ENCODE measurements around the gene NOL4. TPM values are rescaled to one million over a fixed set of nuclear protein-coding genes. Genes with fewer than 3 reads are reported as not detected.
A peak's percentile ranks its signal among the peaks of the same experiment; 100 is the strongest.
"Not testable (repeated sequence)": the region's sequence is repeated elsewhere in the genome, so short reads cannot be mapped to it uniquely, and the experiment has no call there.

Gene NOL4, protein sequence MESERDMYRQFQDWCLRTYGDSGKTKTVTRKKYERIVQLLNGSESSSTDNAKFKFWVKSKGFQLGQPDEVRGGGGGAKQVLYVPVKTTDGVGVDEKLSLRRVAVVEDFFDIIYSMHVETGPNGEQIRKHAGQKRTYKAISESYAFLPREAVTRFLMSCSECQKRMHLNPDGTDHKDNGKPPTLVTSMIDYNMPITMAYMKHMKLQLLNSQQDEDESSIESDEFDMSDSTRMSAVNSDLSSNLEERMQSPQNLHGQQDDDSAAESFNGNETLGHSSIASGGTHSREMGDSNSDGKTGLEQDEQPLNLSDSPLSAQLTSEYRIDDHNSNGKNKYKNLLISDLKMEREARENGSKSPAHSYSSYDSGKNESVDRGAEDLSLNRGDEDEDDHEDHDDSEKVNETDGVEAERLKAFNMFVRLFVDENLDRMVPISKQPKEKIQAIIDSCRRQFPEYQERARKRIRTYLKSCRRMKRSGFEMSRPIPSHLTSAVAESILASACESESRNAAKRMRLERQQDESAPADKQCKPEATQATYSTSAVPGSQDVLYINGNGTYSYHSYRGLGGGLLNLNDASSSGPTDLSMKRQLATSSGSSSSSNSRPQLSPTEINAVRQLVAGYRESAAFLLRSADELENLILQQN
- total RNA-seq (2014; rRNA removed; shearing (Covaris generic)): not detected in 2 replicates

DNA sequence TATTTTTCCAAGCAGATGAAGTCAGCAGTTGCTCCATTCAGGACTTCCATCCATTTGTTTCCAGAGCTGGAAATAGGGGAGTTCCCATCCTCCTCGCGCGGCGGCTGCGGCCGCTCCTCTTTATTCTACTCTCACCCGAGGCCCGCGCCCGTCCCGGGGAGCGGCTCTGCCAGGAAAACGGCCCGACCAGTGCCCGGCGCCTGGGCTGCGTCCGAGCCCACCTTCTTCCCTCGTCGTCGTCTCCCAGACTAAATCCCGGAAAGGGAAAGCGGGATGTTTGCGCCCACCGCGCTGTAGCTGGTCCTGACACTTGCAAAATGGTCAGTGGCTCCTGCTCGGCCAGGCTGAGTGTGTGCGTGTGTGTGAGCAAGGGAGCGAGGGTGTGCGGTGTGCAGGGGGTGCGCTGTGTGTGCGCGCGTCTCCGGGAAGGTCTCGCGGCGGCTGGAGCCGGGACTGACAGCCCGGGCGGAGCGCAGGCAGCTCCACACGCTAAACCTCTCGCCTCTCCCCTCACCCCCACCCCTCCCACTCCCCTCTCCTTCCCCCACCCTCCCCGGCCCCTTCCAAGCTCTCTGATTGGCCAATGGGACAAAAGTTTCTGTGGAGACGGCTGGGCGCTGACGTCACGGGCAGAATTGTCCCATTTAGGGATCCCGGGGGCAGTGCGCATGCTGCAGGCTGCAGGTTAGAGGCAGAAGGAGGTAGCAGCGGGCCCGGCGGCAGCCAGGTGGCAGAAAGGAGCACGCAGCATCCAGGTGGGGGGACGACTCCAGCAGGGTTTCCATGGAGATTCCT is at the start of gene NOL4:
Gene NOL4 (minus strand): TSS at position 491 of the 795 bp plus-strand sequence. CDS start 1,660 bp downstream, outside the sequence.
- DNase-seq (ENCODE audit: low read depth): no peak

DNA sequence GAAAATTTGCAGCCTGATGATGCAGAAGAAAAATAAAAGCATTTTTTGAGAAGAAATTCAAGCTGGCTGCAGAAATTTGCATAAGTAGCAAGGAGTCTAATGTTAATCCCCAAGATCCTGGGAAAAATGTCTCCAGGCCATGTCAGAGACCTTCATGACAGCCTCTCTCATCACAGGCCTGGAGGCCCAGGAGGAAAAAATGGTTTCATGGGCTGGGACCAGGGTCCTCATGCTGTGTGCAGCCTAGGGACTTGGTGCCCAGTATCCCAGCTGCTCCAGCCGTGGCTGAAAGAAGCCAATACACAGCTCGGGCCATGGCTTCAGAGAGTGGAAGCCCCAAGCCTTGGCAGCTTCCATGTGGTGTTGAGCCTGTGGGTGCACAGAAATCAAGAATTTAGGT is 41.3 kb upstream of the NOL4 start:
- not testable (repeated sequence) for DNase-seq (ENCODE audit: low read depth)

- DNase-seq (ENCODE audit: low read depth): no peak
Observed at GRCh38 chr18:34261865-34262780, 37.4 kb upstream of the NOL4 start.

- DNase-seq (ENCODE audit: low read depth): no peak
Observed at GRCh38 chr18:34258176-34258575, 33.5 kb upstream of the NOL4 start.

DNA sequence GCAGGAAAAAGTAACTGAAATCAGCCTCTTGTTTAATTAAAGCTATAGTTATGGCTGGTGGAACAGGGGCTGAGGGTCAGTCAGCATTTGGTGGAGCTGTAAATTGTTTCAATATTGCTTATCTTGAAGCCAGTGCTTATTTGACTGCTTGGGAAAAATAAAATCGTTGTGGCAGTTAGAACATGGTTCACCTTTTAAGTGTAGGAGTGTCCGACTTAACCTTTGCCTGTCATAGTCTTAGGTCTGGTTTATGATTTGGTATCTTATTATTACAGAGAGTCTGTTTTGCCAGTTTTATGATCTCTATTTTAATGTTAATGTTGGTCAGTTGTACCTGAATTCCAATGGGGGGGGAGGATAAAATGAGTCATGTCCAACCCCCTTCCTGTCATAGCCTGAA is 27.2 kb upstream of the NOL4 start:
- DNase-seq (ENCODE audit: low read depth): no peak

DNA sequence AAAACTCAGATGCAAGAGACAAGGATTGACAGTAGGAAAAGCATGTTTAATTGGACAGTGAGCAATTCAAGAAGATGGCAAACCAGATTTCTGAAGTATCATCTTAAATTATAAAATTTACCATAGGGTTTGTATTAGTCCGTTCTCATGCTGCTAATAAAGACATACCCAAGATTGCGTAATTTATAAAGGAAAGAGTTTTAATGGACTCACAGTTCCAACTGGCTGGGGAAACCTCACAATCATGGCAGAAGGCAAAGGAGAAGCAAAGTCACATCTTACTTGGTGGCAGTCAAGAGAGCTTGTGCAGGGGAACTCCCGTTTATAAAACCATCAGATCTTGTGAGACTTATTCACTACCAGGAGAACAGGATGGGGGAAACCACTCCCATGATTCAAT is 24.0 kb upstream of the NOL4 start:
- DNase-seq (ENCODE audit: low read depth): no peak

GRCh38 chr18:34242739-34243138 is 18.0 kb upstream of the NOL4 start:
- no peak for DNase-seq (ENCODE audit: low read depth)

GRCh38 chr18:34233781-34234388 is 9.2 kb upstream of the NOL4 start:
- DNase-seq (ENCODE audit: low read depth): not testable (repeated sequence)

- DNase-seq (ENCODE audit: low read depth): no peak
Observed at GRCh38 chr18:34225218-34225553, 473 bp upstream of the NOL4 start.

DNA sequence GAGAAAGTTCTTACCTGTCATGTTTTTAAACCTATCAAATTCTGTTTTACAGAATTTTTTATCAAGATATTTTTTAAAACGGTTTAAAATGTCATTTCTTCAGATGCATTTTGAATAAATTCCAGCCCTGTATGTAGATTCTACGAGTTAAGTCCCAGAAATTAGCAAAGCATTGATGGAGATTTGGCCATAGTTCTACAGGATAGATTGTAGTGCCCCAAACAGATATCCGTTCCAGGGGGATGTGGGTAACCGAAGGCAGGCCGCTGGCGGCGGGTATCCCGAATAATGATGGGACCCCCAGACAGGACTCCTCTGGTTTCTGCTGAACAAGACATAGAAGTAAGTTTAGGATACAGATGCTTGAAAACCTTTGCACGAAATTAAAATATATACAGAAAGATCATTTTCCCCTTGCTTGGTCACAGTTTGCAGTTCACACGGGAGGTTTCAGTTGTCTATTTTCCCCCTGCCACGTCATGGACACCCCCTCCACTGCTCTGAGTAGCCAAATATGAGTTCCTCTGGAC is 755 bp downstream of the NOL4 start:
- no peak for DNase-seq (ENCODE audit: low read depth)

DNA sequence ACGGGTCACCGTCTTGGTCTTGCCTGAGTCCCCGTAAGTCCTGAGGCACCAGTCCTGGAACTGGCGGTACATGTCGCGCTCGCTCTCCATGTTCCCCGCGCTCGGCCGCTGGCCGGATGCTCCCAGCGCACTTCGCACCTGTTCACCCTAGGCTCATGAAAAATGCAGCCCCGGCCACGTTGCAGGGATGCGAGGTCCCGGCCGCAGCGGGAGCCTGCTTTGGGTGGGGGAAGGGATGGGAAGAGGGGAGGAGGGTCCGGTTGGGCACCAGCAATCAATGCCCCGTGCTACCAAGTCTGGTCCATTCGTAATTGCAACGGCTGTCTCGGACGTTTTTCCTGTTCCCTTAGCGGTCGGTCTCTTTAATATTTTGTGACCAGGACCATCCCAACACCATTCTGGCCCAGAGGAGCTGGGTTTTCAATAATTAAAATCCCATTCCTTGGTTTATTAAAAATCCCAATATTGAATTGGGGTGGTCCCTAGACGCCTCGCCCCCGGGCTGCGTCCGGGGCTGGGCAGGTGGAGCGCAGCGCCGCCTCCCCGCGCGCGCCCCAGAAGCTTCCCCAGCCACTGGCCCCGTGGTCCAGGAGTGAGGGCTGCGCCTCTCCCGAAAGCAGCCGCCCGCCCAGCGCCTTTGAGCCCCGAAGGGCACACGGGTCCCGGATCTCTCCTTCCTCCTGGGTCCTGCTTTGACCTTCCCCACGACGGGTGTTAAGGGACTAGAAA is 1.4 kb downstream of the NOL4 start:
- no peak for DNase-seq (ENCODE audit: low read depth)

DNA sequence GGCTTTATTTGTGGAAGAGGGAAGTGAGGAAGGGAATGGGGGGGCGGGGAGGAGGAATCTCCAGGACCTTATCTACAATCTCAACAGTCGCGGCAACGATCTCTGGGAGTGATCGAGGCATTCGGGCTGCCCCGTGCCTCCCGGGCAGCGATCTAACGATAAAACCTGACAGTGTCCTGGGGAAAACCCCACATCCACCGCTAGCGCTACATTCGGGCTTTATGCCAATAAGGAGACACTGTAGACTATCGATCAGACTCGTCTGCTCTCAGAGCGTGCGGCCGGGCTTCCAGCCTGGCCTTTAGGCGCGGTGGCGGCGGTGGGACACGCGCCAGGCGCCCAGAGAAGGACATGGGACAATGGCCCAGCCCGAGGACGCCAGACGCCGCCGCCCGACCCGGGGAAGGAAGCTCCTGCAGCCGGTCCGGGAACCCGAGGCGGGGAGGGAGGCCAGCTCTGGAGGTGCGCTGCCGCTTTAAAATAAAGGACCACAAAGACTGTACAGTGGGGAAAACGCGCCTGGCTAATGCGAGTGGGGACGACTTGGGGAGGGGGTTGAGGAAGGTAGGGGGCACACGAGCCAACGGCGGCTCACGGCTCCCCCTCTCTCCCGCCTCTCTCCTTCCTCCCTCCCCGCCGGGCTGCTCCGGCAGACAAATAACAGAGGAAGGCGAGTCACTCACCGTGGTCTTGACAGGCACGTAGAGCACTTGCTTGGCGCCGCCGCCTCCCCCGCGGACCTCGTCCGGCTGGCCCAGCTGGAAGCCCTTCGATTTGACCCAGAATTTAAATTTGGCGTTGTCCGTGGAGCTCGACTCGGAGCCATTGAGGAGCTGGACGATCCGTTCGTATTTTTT is 2.2 kb downstream of the NOL4 start:
- DNase-seq (ENCODE audit: low read depth): peak; percentile 21

DNA sequence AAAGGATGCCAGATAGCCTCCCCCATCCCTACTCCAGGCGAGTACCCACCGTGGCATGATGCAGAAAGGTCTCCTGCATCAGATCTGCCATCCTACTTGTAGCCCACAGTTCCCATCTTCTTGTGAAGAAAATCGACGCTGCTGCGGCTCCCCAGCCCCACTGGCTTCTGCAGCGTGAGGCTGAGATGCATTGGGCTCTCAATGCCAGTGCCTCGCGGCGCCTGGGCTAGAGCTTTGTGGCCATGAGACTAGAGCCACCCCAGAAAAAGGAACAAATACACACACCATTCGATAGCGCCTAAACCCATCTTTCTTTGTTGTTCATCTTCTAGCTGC is 2.8 kb downstream of the NOL4 start:
- DNase-seq (ENCODE audit: low read depth): peak; percentile 1

DNA sequence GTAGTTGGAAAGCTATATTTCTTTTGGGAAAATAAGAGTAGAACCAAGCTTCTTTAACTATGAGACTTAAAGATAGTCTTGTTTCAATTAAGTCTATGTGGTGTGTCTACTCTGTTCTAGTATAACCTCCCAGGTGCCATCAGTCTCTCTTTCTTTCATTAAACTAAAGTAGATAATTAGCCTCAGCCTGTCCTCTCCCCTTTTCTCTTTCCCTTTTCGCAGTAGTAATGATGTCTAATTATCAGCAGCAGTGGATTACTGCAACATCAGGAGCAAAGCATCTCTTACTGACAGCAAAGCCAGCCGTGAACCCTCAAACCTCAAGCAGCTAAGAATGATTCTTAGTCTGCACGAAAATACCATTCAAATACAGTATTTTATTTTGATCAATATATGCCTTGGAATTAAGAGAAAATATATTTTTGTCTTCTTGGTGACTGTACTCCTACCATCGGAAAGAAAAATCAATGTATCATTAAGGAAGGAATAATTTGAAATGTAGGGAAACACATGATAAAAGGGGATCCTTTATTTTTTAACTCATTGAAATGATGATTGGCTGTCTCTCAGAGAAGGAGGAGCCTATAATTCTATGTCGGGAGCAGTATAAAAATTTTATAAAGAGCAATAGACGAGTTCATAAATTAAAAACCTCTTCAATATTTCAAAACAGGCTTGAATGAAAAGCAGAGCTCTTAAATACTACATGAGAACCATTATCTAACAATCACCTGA is 4.5 kb downstream of the NOL4 start:
- DNase-seq (ENCODE audit: low read depth): no peak

DNA sequence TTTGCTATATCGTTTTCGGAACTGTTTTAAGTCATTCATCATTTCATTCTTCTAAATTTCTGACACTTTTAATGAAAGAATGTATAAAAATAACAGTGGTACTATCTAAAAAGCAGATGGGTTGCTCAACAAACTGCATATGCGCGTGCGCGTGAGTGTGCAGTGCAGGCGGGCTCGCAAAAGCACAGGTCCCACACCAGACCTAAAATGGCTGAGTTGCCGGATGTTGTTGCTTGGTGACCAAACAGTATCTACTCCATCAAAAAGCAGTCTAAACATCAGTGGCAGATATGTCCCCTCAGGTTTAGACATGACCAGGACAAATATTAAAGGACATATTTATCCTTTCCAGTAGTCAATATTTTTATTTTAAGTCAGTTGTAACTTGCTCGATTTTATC is 5.1 kb downstream of the NOL4 start:
- DNase-seq (ENCODE audit: low read depth): no peak

DNA sequence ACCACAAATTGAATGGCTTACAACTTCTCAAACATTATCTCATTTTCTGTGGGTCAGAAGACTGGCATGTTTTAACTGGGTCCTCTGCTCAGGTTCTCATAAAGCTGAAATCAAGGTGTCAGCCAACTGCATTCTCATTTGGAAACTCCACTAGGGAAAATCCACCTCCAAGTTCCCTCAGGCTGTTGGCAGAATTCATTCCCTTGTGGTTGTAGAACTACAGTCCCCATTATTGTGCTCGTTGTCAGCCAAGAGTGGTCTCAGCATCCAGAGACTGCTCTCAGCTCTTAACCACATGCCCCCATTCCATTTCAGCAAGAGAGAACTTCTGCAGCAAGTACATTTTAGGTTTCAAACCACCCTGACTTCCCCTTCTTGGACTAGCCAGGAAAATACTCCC is 12.2 kb downstream of the NOL4 start:
- DNase-seq (ENCODE audit: low read depth): no peak

- no peak for DNase-seq (ENCODE audit: low read depth)
Observed at GRCh38 chr18:34207344-34207851, 17.3 kb downstream of the NOL4 start.

DNA sequence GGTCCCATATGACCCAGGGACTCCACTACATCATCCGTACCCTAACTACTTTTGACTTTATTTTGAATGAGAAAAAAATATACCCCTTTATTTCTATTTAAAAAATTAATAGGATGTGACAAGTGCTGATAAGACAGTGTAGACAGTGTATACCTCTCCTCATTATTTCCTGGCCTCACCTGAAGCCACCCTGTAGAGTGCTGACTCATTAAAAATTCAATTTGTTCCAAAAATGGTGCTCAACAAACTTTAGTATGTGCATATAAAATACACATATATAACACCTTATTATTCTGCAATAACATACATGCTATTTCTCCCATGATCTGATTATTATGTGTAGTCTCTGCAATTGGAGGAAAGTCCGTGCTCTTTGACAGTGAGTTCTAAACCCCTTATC is 20.8 kb downstream of the NOL4 start:
- DNase-seq (ENCODE audit: low read depth): no peak

All from M059J (cell line).